Activated T-helper 1 cell treated with anti-CD3 and anti-CD28 coated beads, Interleukin-2, amount 50 U/mL, for 16 hours (primary cell): ENCODE measurements around the gene GOPC.
A peak's percentile ranks its signal among the peaks of the same experiment; 100 is the strongest.

ENCODE experiments used
- DNase-seq, 2 donors: peaks; one replicate each; pipeline ENCODE4 v3.0.0-alpha.2; 2020; ENCODE audit warnings: low read depth in 1 of 2, low spot score in 1 of 2

Gene GOPC

GRCh38 chr6:117550078-117550600, 52.2 kb downstream of the GOPC start:
- no peak for DNase-seq

- no peak for DNase-seq
Measured at GRCh38 chr6:117549611-117550010, 52.7 kb downstream of the GOPC start.

GRCh38 chr6:117548797-117549301, 53.5 kb downstream of the GOPC start:
- peak in 1 of 2 donors; percentile 6 for DNase-seq

- peak; percentile 8 to 22 for DNase-seq
Measured at GRCh38 chr6:117547688-117548621, 54.4 kb downstream of the GOPC start.

GRCh38 chr6:117546674-117547073, 55.6 kb downstream of the GOPC start:
- no peak for DNase-seq

- DNase-seq = no peak
Measured at GRCh38 chr6:117545161-117545595, 57.1 kb downstream of the GOPC start.

- DNase-seq = no peak
Measured at GRCh38 chr6:117544716-117545115, 57.6 kb downstream of the GOPC start.

GRCh38 chr6:117542493-117542892, 59.8 kb downstream of the GOPC start:
- DNase-seq = no peak

GRCh38 chr6:117540670-117541069, 61.6 kb downstream of the GOPC start:
- DNase-seq = no peak

- no peak for DNase-seq
Measured at GRCh38 chr6:117538615-117539014, 63.7 kb downstream of the GOPC start.

GRCh38 chr6:117536317-117536716, 66.0 kb downstream of the GOPC start:
- DNase-seq = no peak

- no peak for DNase-seq
Measured at GRCh38 chr6:117534974-117535373, 67.3 kb downstream of the GOPC start.

- DNase-seq = no peak
Measured at GRCh38 chr6:117533775-117534174, 68.5 kb downstream of the GOPC start.

- no peak for DNase-seq
Measured at GRCh38 chr6:117531809-117532725, 70.2 kb downstream of the GOPC start.

GRCh38 chr6:117531346-117531745, 71.0 kb downstream of the GOPC start:
- no peak for DNase-seq

GRCh38 chr6:117530467-117531242, 71.7 kb downstream of the GOPC start:
- no peak for DNase-seq

GRCh38 chr6:117525607-117526006, 76.7 kb downstream of the GOPC start:
- no peak for DNase-seq

- no peak for DNase-seq
Measured at GRCh38 chr6:117521791-117522502, 80.4 kb downstream of the GOPC start.

GRCh38 chr6:117520603-117521395, 81.5 kb downstream of the GOPC start:
- DNase-seq = no peak
